ENCODE measurements around the gene TNFAIP2.

The TNFAIP2 gene

DNA sequence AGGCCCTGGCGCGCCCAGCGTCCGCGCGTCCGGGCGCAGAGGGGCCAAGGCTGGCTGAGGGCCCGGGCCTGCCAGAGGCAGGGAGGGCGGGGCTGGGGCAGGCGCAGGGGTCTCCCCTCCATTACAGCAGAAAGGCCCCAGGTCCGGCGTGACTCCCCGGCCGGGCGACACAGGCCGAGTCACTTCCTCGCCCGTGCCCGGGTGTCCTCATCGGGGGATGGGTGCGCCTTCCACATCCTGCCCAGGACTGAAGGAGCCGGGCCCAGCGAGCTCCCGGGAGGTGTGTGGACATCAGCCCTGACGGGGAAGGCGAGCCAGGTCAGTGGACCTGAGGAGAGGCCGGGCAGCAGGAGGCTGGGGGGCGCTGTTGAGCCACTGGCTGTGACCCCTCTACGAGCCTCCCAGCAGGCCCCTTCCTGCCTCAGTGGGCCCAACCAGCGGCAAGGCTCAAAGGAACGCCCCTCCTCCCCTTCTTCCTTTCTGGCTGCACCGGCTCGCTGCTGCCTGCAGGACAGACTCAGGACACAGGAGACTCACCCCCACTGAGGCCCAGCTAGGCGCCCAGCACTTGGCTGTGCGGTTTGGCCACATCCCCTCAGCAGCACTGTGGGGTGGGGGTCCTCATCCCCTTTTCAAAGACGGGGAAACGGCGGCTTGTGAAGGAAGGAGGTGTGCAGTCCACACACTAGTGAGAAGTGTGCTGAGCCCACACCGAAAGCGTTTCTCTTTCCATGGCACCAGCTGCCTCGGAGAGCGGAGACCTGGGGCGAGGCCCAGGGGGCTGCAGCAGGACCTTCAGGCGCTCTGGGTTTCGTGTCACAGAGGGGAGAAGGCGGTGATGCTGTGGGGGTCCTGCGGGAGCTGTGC lies 606 bp downstream of the TNFAIP2 start:
- DNase-seq = no peak

DNA sequence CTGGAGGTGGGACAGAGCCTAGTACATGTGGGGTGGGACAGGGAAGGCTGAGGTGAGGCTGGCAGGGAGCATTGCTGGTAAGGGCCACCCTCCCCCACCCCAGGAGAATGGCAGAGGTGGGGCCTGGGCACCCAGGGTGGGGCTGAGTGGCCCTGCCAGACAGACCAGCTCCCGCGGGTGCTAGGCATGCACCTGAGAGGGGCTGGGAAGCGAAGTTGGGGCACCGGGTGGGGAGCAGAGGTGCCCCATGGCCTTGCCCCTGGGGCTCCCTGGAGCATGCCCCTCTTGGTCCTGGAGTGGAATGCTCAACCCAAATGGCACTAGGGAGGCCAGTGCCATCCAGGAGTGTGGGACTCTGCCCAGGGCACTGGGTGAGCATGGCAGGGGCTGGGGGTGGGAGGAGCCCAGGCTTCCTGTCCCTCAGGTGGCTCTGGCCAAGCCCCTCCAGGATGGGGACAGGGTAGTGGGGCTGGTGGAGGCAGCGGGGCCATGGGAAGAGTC lies 1.3 kb downstream of the TNFAIP2 start:
- DNase-seq = no peak

- DNase-seq = no peak
Observed at GRCh38 chr14:103125098-103126070, 2.1 kb downstream of the TNFAIP2 start.

DNA sequence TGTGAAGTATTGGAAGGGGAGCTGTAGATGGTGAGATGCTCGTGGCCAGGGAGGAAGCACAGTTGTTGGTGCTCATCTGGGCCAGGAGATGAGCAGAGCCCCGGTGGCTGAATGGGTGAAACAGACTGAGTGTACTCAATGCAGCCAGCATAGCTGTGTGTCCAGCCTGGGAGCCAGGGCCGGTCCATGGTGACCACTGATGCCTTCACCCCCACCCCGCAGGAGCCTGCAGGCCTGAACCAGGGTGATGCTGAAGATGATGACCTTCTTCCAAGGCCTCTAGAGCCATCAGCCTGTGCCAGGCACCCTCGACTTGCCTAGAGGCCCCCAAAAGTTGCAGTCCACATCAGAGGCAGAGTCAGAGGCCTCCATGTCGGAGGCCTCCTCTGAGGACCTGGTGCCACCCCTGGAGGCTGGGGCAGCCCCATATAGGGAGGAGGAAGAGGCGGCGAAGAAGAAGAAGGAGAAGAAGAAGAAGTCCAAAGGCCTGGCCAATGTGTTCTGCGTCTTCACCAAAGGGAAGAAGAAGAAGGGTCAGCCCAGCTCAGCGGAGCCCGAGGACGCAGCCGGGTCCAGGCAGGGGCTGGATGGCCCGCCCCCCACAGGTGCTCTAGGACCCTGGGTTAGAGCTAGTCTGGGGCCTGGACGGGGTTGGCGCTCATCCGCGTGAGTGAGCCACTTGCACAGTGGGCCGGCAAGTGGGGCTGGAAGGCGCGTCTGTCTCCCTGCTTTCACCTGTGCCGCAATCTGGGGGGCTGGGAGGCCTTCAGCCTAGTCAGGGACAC lies 3.0 kb downstream of the TNFAIP2 start:
- DNase-seq = no peak

DNA sequence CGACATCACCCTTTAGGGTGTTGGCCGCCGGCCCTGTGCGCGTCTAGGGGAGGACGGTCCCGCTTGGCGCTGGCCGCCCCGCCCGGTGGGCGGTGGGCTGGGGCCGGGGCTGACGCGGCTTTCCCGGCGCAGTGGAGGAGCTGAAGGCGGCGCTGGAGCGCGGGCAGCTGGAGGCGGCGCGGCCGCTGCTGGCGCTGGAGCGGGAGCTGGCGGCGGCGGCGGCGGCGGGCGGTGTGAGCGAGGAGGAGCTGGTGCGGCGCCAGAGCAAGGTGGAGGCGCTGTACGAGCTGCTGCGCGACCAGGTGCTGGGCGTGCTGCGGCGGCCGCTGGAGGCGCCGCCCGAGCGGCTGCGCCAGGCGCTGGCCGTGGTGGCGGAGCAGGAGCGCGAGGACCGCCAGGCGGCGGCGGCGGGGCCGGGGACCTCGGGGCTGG lies 3.6 kb downstream of the TNFAIP2 start:
- no peak for DNase-seq

DNA sequence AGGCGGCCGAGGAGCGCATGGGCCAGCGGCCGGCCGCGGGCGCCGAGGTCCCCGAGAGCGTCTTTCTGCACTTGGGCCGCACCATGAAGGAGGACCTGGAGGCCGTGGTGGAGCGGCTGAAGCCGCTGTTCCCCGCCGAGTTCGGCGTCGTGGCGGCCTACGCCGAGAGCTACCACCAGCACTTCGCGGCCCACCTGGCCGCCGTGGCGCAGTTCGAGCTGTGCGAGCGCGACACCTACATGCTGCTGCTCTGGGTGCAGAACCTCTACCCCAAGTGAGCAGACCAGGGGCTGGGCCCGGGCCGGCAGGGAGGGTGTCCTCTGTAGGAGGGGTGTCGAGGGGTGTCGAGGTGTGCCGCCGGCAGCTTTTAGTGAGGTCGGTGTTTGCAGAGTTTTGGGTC lies 4.1 kb downstream of the TNFAIP2 start:
- DNase-seq = no peak

DNA sequence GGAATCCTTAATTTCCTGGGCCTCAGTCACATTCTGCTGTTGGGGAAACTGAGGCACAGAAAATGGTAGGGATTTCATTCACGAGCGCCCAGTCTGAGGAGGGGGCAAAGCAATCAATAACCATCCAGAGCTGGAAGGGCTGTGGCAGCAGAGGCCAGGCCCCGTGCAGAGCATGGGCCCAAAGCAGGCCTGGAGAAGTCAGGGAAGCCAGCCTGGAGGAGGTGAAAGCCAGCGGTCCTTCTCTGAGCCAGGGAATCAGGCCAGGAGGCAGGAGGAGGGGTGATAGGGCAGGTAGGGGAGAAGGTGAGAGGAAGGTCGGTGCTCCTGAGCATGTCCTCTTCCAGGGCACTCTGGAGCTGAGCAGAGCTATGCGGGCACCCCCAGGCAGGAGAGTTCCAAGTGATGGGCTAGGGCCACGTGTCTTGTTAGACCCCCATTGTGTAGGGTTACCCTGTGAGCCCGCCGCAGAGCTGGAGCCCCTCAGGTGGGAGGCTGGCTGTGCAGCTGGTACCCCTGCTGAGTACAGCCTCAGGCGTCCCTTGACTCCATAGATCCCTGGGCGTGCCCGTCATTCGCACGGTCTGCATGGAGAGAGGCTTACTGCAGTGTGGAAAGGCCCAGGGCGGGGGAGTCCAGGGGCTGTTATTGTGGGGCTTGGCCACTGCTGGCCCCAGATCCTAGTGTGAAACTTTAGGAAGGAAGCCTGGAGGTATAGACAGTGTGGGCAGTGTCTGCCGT lies 4.8 kb downstream of the TNFAIP2 start:
- no peak for DNase-seq

DNA sequence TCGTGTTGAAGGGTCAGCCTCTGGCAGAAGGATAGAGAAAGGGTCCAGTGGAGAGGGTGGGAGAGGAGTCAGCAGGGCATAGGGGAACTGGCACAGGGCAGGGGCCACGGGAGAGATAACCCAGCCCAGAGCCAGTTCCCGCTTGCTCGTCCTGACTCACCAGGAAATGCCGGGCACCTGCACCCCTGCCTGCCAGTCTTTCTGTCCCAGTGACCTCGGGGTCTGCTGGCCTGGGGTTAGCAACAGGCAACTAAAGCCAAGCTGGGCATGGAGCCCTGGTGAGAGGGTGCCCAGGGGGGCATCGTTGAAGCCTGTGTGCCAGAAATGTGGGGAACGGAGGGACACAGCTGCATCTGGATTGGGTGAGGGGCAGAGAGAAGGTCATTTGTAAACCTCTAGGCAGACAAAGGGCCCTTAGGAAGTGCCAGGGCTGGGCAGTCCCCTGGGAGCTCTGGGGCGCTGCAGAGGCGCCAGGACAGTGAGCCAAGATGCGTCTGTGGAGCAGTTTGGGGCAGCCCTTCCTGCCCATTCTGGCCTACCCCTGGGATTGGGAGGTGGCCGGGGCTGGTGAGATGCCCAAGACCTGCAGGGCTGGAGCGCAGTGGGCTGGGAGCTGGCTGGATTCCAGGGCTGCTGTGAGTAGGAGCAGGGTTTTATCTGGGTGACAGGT lies 5.5 kb downstream of the TNFAIP2 start:
- DNase-seq = no peak

DNA sequence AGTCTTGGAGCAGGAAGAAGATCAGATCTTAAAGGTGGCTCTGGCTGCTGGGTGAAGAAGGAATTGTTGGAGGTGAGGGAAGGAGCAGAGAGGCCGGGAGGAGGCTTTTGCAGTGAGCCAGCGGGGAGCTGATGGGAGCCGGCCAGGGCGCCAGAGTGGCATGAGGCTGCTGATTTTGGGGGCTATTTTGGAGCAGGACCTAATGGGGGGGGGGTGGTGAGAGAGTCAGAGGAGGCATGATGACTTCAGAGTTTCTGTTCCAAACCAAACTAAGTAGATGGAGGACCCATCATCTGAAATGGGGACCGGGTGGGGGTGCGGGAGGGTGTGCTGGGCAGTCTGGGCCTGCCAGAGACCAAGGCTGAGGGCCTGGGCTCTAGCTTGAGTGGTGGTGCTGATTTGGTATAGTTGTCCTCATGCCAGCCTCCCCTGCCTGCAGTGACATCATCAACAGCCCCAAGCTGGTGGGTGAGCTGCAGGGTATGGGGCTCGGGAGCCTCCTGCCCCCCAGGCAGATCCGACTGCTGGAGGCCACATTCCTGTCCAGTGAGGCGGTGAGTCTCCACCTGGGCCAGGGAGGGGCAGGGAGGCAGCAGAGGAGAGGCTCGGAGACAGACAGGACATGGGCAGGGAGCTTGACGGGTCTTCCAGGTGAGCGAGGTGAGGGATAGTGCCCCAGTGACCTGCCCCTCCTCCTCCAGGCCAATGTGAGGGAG lies 6.2 kb downstream of the TNFAIP2 start:
- DNase-seq = no peak

- no peak for DNase-seq
Observed at GRCh38 chr14:103130017-103130764, 6.9 kb downstream of the TNFAIP2 start.

GRCh38 chr14:103130965-103131364 lies 7.7 kb downstream of the TNFAIP2 start:
- DNase-seq = no peak

DNA sequence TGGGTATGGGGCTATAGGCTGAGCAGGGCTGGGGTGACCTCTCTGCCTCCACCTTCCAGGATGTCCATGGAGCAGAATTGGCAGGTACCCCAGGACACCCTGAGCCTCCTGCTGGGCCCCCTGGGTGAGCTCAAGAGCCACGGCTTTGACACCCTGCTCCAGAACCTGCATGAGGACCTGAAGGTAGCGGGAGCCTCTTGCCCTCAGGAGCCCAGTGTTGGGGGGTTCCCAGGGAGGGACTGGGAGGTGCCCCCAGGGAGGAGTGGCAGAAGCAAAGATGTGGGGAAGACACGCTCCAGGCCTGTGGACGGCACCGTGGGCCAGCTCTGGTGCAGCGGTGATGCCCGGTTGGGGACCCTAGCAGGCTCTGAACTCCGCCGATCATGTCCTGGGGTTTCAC lies 8.3 kb downstream of the TNFAIP2 start:
- DNase-seq = no peak

- DNase-seq = no peak
Observed at GRCh38 chr14:103132381-103133209, 9.3 kb downstream of the TNFAIP2 start.

DNA sequence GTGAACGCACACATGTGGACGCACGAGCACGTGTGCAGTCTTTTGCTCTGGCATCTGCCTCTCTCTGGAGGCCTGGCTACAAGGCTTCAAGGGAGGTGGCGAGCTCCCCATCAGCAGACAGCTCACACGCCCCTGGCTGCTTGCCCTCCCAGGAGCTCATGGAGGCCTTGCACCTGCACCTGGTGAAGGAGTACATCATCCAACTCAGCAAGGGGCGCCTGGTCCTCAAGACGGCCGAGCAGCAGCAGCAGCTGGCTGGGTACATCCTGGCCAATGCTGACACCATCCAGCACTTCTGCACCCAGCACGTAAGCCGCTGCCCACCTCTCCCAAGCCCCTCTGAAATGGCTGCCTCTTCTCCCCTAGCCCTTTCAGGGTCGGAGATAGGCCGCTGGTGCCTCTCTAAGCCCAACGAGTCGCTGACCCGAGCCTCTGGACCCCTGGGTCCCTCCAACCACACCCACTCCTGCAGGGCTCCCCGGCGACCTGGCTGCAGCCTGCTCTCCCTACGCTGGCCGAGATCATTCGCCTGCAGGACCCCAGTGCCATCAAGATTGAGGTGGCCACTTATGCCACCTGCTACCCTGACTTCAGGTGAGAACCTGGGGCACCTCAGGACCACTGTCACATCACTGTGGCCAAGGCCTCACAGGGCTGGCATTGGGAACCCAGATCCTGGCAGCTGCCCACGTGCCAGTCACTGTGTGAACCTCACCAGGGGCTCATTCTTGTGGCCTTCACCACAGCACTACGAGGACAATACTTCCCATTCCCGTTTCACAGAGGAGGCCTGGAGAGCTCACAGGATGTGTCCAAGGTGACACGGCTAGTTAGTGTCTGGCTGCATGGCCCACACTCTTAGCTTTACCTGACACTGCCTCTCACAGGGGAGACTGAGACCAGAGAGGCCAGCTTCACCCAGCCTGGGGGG lies 10.2 kb downstream of the TNFAIP2 start:
- no peak for DNase-seq

- no peak for DNase-seq
Observed at GRCh38 chr14:103134405-103134804, 11.1 kb downstream of the TNFAIP2 start.

DNA sequence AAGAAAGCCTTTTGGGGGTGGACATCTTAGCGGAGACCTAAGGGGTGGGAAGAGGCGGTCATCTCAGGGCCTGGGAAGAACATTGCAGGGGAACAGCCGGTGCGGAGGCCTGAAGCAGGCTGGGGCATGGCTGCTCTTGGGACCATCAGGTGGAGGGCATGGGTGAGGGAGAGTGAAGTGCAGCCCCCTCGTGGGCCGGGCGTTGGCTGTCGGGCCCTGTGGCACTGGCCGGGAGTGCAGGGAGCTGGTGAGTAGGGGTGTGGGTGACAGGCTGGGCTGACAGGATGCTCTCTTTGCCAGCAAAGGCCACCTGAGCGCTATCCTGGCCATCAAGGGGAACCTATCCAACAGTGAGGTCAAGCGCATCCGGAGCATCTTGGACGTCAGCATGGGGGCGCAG lies 11.7 kb downstream of the TNFAIP2 start:
- DNase-seq = no peak

DNA sequence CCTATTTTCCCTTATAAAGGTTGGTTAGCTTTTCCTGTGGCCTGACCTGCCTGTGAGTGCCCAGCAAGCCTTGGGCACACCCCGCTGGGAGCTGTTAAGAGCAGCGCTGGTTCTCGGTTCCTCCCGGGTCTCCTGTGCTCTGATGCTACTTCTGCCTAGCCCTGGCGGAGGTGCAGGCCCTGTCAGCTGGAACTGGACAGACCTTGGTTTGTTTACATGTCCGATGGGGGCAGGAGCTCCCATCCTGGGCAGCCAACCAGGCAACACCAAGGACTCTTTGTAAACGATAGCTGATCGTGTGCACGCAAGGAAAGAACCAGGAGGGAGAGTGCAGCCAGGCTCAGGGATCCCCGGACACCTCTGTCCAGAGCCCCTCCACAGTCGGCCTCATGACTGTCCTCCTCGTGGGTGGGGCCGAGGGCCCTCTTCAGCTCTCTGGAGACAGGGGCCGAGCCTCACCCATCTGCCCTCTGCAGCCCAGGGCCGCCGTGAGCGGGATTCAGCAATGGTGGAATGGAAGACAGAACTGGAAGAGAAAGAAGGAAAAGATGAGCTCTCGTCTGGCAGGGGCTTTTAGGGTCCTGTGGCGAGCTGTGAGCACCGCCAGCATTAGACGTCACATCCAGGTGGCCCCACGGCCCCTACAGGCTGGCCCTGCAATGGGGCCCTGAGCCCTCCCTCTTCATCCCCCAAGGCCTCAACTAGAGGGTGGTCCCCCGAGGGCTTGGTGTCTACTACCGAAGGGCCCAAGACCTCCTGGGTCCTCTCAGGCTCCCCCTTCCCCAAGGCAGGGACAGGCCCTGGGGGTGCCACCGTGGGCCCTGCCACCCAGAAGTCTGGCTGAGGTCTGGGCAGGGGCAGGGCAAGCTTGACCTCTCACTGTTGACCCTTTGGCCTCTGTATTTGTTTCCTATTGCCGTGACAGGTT lies 12.3 kb downstream of the TNFAIP2 start:
- no peak for DNase-seq

All from CD4-positive, alpha-beta T cell treated with Interleukin-17A for 4 hours (primary cell).